ENCODE measurements around the gene PROX1.

GRCh38 chr1:214009423-214010196 lies 21.8 kb downstream of the PROX1 start:
- TF ChIP-seq, protein P1, sequence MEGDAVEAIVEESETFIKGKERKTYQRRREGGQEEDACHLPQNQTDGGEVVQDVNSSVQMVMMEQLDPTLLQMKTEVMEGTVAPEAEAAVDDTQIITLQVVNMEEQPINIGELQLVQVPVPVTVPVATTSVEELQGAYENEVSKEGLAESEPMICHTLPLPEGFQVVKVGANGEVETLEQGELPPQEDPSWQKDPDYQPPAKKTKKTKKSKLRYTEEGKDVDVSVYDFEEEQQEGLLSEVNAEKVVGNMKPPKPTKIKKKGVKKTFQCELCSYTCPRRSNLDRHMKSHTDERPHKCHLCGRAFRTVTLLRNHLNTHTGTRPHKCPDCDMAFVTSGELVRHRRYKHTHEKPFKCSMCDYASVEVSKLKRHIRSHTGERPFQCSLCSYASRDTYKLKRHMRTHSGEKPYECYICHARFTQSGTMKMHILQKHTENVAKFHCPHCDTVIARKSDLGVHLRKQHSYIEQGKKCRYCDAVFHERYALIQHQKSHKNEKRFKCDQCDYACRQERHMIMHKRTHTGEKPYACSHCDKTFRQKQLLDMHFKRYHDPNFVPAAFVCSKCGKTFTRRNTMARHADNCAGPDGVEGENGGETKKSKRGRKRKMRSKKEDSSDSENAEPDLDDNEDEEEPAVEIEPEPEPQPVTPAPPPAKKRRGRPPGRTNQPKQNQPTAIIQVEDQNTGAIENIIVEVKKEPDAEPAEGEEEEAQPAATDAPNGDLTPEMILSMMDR (IDR thresholded peaks at IDR 0.05): no peak
- TF ChIP-seq POLR2A (IDR thresholded peaks at IDR 0.05): no peak

Data from testis (tissue), 2 donors.